Skeletal muscle satellite cell (primary cell): ENCODE results near the gene DOCK2.

Source experiments
- H3K27me3 ChIP-seq: 2 replicates; pipeline ENCODE4 v1.7.0; 2013; ENCODE audit warnings: low read length; ENCODE audit not compliant: control insufficient read depth, insufficient read depth
- H3K36me3 ChIP-seq: 2 replicates; pipeline ENCODE4 v1.7.0; 2013; ENCODE audit warnings: mild to moderate bottlenecking, control low read depth, low read length; ENCODE audit not compliant: insufficient read depth
- H3K4me1 ChIP-seq: 2 replicates; pipeline ENCODE4 v1.7.0; 2013; ENCODE audit warnings: low read length; ENCODE audit not compliant: control insufficient read depth, insufficient read depth
- H3K4me2 ChIP-seq: 2 replicates; pipeline ENCODE4 v1.7.0; 2013; ENCODE audit warnings: mild to moderate bottlenecking, low read length
- H3K4me3 ChIP-seq: 2 replicates; pipeline ENCODE4 v1.7.0; 2013; ENCODE audit warnings: low read length
- H3K9ac ChIP-seq: 2 replicates; pipeline ENCODE4 v1.7.0; 2013; ENCODE audit warnings: mild to moderate bottlenecking, low read depth, low read length, moderate library complexity
- H3K9me3 ChIP-seq: replicated peaks from 2 replicates; pipeline ENCODE4 v1.7.0; 2013; ENCODE audit warnings: mild to moderate bottlenecking, control low read depth, low read length

DOCK2 gene

GRCh38 chr5:169663537-169663936 is 26.5 kb downstream of the DOCK2 start:
- Histone ChIP-seq H3K4me1 (peaks cover 5% of the 10 kb centered on the region), H3K4me3 (no peak overlapping the region), H3K4me2 (no peak overlapping the region), H3K36me3 (no peaks in the 10 kb centered on the region), H3K9ac (no peak overlapping the region), H3K27me3 (no peaks in the 10 kb centered on the region), H3K9me3 (no peaks in the 10 kb centered on the region)

- no peaks in the 10 kb centered on the region for H3K27me3 ChIP-seq
- H3K36me3 ChIP-seq, result no peaks in the 10 kb centered on the region
Measured at GRCh38 chr5:169666365-169666764, 29.3 kb downstream of the DOCK2 start.

GRCh38 chr5:169667896-169668674 is 31.0 kb downstream of the DOCK2 start:
- H3K4me3 ChIP-seq, result no peak overlapping the region
- H3K9ac ChIP-seq, result no peak overlapping the region
- peaks cover 14% of the 10 kb centered on the region for H3K4me1 ChIP-seq
- H3K27me3 ChIP-seq, result no peaks in the 10 kb centered on the region
- H3K4me2 ChIP-seq, result no peak overlapping the region
- H3K9me3 ChIP-seq, result no peaks in the 10 kb centered on the region
- no peaks in the 10 kb centered on the region for H3K36me3 ChIP-seq

More at GRCh38 chr5:169666365-169666764, 29.3 kb downstream of the DOCK2 start:
- H3K9ac ChIP-seq, result no peak overlapping the region
- H3K4me3 ChIP-seq, result no peak overlapping the region
- H3K4me2 ChIP-seq, result no peak overlapping the region
- no peaks in the 10 kb centered on the region for H3K9me3 ChIP-seq
- H3K4me1 ChIP-seq, result peaks cover 14% of the 10 kb centered on the region

- no peaks in the 10 kb centered on the region for H3K36me3 ChIP-seq
- peak overlapping the region; percentile 20 for H3K4me3 ChIP-seq
- no peaks in the 10 kb centered on the region for H3K27me3 ChIP-seq
- H3K4me2 ChIP-seq, result no peak overlapping the region
- peaks cover 14% of the 10 kb centered on the region for H3K4me1 ChIP-seq
- H3K9me3 ChIP-seq, result no peaks in the 10 kb centered on the region
- H3K9ac ChIP-seq, result no peak overlapping the region
Measured at GRCh38 chr5:169668732-169669131, 31.7 kb downstream of the DOCK2 start.

- Histone ChIP-seq H3K27me3 (no peaks in the 10 kb centered on the region), H3K9ac (no peak overlapping the region), H3K9me3 (no peaks in the 10 kb centered on the region), H3K4me1 (peaks cover 14% of the 10 kb centered on the region), H3K4me2 (no peak overlapping the region), H3K4me3 (no peak overlapping the region), H3K36me3 (no peaks in the 10 kb centered on the region)
Measured at GRCh38 chr5:169670769-169671525, 33.9 kb downstream of the DOCK2 start.

- no peak overlapping the region for H3K4me2 ChIP-seq
Measured at GRCh38 chr5:169682026-169682425, 45.0 kb downstream of the DOCK2 start.

GRCh38 chr5:169686137-169686536 is 49.1 kb downstream of the DOCK2 start:
- Histone ChIP-seq H3K4me2 (no peak overlapping the region), H3K36me3 (no peaks in the 10 kb centered on the region), H3K9ac (no peak overlapping the region), H3K27me3 (no peaks in the 10 kb centered on the region), H3K4me3 (no peak overlapping the region), H3K9me3 (no peaks in the 10 kb centered on the region), H3K4me1 (no peaks in the 10 kb centered on the region)

More at GRCh38 chr5:169682026-169682425, 45.0 kb downstream of the DOCK2 start:
- H3K36me3 ChIP-seq, result no peaks in the 10 kb centered on the region
- H3K9me3 ChIP-seq, result no peaks in the 10 kb centered on the region
- no peak overlapping the region for H3K4me3 ChIP-seq
- no peaks in the 10 kb centered on the region for H3K4me1 ChIP-seq
- no peaks in the 10 kb centered on the region for H3K27me3 ChIP-seq
- H3K9ac ChIP-seq, result no peak overlapping the region

GRCh38 chr5:169688106-169688505 is 51.0 kb downstream of the DOCK2 start:
- Histone ChIP-seq H3K9ac (no peak overlapping the region), H3K9me3 (no peaks in the 10 kb centered on the region), H3K36me3 (no peaks in the 10 kb centered on the region)

GRCh38 chr5:169691471-169691870 is 54.4 kb downstream of the DOCK2 start:
- no peak overlapping the region for H3K9ac ChIP-seq
- H3K36me3 ChIP-seq, result no peaks in the 10 kb centered on the region
- no peak overlapping the region for H3K4me2 ChIP-seq
- no peaks in the 10 kb centered on the region for H3K9me3 ChIP-seq
- no peaks in the 10 kb centered on the region for H3K27me3 ChIP-seq
- H3K4me3 ChIP-seq, result no peak overlapping the region
- H3K4me1 ChIP-seq, result peaks cover 20% of the 10 kb centered on the region

More at GRCh38 chr5:169688106-169688505, 51.0 kb downstream of the DOCK2 start:
- Histone ChIP-seq H3K4me1 (no peaks in the 10 kb centered on the region), H3K4me2 (no peak overlapping the region), H3K27me3 (no peaks in the 10 kb centered on the region), H3K4me3 (no peak overlapping the region)

GRCh38 chr5:169694091-169694625 is 57.1 kb downstream of the DOCK2 start:
- Histone ChIP-seq H3K4me2 (no peak overlapping the region), H3K9me3 (no peaks in the 10 kb centered on the region), H3K27me3 (no peaks in the 10 kb centered on the region), H3K9ac (peak overlapping the region; percentile 66), H3K36me3 (no peaks in the 10 kb centered on the region), H3K4me3 (no peak overlapping the region), H3K4me1 (peaks cover 43% of the 10 kb centered on the region)

- Histone ChIP-seq H3K36me3 (no peaks in the 10 kb centered on the region), H3K4me1 (peaks cover 43% of the 10 kb centered on the region), H3K9me3 (no peaks in the 10 kb centered on the region), H3K27me3 (no peaks in the 10 kb centered on the region), H3K4me2 (peak overlapping the region; percentile 53), H3K9ac (peak overlapping the region; percentile 66), H3K4me3 (peak overlapping the region; percentile 11)
Measured at GRCh38 chr5:169695025-169695625, 58.0 kb downstream of the DOCK2 start.
